PC-3 (cell line): ENCODE data around the gene ST6GALNAC4.

Experiments
- EZH2 ChIP-seq: fragments of 300-600 bp; sonication (generic); IDR thresholded peaks from one replicate; pipeline ENCODE4 v1.6.1; 2017; ENCODE audit warnings: antibody characterized with exemption, mild to moderate bottlenecking, low read length; ENCODE audit not compliant: unreplicated experiment
- EZH2phosphoT487 ChIP-seq: fragments of 300-600 bp; sonication (generic); IDR thresholded peaks from 2 replicates; pipeline ENCODE4 v1.6.1; 2018; ENCODE audit warnings: mild to moderate bottlenecking, antibody characterized with exemption, low read length, borderline replicate concordance
- TF ChIP-seq, protein P1 (sequence below): fragments of 300-600 bp; sonication (generic); conservative IDR thresholded peaks from 2 replicates; pipeline ENCODE4 v1.5.1; 2017; ENCODE audit warnings: antibody characterized with exemption, low read depth, mild to moderate bottlenecking, low read length

- TF ChIP-seq, protein P1, sequence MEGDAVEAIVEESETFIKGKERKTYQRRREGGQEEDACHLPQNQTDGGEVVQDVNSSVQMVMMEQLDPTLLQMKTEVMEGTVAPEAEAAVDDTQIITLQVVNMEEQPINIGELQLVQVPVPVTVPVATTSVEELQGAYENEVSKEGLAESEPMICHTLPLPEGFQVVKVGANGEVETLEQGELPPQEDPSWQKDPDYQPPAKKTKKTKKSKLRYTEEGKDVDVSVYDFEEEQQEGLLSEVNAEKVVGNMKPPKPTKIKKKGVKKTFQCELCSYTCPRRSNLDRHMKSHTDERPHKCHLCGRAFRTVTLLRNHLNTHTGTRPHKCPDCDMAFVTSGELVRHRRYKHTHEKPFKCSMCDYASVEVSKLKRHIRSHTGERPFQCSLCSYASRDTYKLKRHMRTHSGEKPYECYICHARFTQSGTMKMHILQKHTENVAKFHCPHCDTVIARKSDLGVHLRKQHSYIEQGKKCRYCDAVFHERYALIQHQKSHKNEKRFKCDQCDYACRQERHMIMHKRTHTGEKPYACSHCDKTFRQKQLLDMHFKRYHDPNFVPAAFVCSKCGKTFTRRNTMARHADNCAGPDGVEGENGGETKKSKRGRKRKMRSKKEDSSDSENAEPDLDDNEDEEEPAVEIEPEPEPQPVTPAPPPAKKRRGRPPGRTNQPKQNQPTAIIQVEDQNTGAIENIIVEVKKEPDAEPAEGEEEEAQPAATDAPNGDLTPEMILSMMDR: no peak
- TF ChIP-seq EZH2phosphoT487 (no peak), EZH2 (no peak)
Observed at GRCh38 chr9:127884976-127885490, 31.8 kb downstream of the ST6GALNAC4 start.
